ENCODE measurements around the gene GRAMD1A. TPM values are rescaled to one million over a fixed set of nuclear protein-coding genes. Genes with fewer than 3 reads are reported as not detected.

GRAMD1A gene
- total RNA-seq, 2 experiments from 2014 or later = 221 to 229 TPM

- no peak overlapping the region for H3K4me3 Mint-ChIP-seq
- H3K4me1 Mint-ChIP-seq (ENCODE audit: low read depth) = peaks cover 64% of the 10 kb centered on the region
Observed at GRCh38 chr19:35015954-35016351, 15.8 kb downstream of the GRAMD1A start.

GRCh38 chr19:35017507-35017906 is 17.4 kb downstream of the GRAMD1A start:
- ChIA-PET CTCF (interaction anchor here (0.5 kb wide), 1 partner anchor 65 kb away, joined by 3 read pairs; no protein-coding TSS in a partner anchor), POLR2A (interaction anchor here (1.0 to 11.9 kb wide), 2 partner anchors 10 to 18 kb away, joined by 3 to 205 read pairs; partner anchors contain the start of gene GRAMD1A)
- Histone ChIP-seq H3K36me3 (ENCODE audit: insufficient read depth, low read length) (peaks cover 74% of the 10 kb centered on the region), H3K4me1 (ENCODE audit: insufficient read depth, low read length) (peaks cover 53% of the 10 kb centered on the region), H3K4me3 (ENCODE audit: low read length) (no peak overlapping the region), H3K27me3 (ENCODE audit: control insufficient read depth in 1 of 2, insufficient read depth in 2 of 2, low read length in 2 of 2) (no peaks in the 10 kb centered on the region), H3K27ac (ENCODE audit: low read depth in 1 of 2, low read length in 2 of 2) (peak overlapping the region in 1 of 2 donors; percentile 35), H3K9me3 (ENCODE audit: control insufficient read depth in 1 of 2, insufficient read depth in 1 of 2, low read length in 2 of 2) (no peaks in the 10 kb centered on the region)
- DNase-seq = no peak
- Mint-ChIP-seq H3K27me3 (no peaks in the 10 kb centered on the region), H3K27ac (peak overlapping the region; percentile 82), H3K4me3 (no peak overlapping the region), H3K36me3 (ENCODE audit: low read depth) (peaks cover 82% of the 10 kb centered on the region), H3K4me1 (ENCODE audit: low read depth) (peaks cover 48% of the 10 kb centered on the region), H3K9me3 (no peaks in the 10 kb centered on the region)
- intact Hi-C loops (cut with DNase I, micrococcal nuclease) = no loop called here
- ATAC-seq (ENCODE audit: poor library complexity) = no peak
- TF ChIP-seq CTCF (IDR thresholded peaks at IDR 0.05) = no peak

More at GRCh38 chr19:35015954-35016351, 15.8 kb downstream of the GRAMD1A start:
- Mint-ChIP-seq H3K9me3 (no peaks in the 10 kb centered on the region), H3K27ac (peak overlapping the region; percentile 91), H3K27me3 (no peaks in the 10 kb centered on the region), H3K36me3 (ENCODE audit: low read depth) (peaks cover 85% of the 10 kb centered on the region)
- intact Hi-C loops (cut with DNase I, micrococcal nuclease) = no loop called here
- POLR2A ChIA-PET = interaction anchor here (11.9 kb wide), 1 partner anchor 17 kb away, joined by 205 read pairs; the partner anchor contains the start of gene GRAMD1A
- no peak for ATAC-seq (ENCODE audit: poor library complexity)
- Histone ChIP-seq H3K36me3 (ENCODE audit: insufficient read depth, low read length) (peaks cover 74% of the 10 kb centered on the region), H3K27me3 (ENCODE audit: control insufficient read depth in 1 of 2, insufficient read depth in 2 of 2, low read length in 2 of 2) (no peaks in the 10 kb centered on the region), H3K27ac (ENCODE audit: low read depth in 1 of 2, low read length in 2 of 2) (peak overlapping the region in 1 of 2 donors; percentile 87), H3K4me1 (ENCODE audit: insufficient read depth, low read length) (peaks cover 68% of the 10 kb centered on the region), H3K9me3 (ENCODE audit: control insufficient read depth in 1 of 2, insufficient read depth in 1 of 2, low read length in 2 of 2) (no peaks in the 10 kb centered on the region), H3K4me3 (ENCODE audit: low read length) (no peak overlapping the region)
- DNase-seq = no peak
- TF ChIP-seq CTCF (IDR thresholded peaks at IDR 0.05) = no peak
- CTCF ChIA-PET = no interaction called here

- Histone ChIP-seq H3K36me3 (ENCODE audit: insufficient read depth, low read length) (peaks cover 81% of the 10 kb centered on the region), H3K4me1 (ENCODE audit: insufficient read depth, low read length) (peaks cover 44% of the 10 kb centered on the region), H3K9me3 (ENCODE audit: control insufficient read depth in 1 of 2, insufficient read depth in 1 of 2, low read length in 2 of 2) (no peaks in the 10 kb centered on the region), H3K27me3 (ENCODE audit: control insufficient read depth in 1 of 2, insufficient read depth in 2 of 2, low read length in 2 of 2) (no peaks in the 10 kb centered on the region), H3K4me3 (ENCODE audit: low read length) (no peak overlapping the region), H3K27ac (ENCODE audit: low read depth in 1 of 2, low read length in 2 of 2) (peak overlapping the region; percentile 14 to 16)
- Mint-ChIP-seq H3K4me1 (ENCODE audit: low read depth) (peaks cover 39% of the 10 kb centered on the region), H3K9me3 (no peaks in the 10 kb centered on the region), H3K27me3 (no peaks in the 10 kb centered on the region), H3K27ac (peak overlapping the region; percentile 51), H3K4me3 (no peak overlapping the region), H3K36me3 (ENCODE audit: low read depth) (peaks cover 83% of the 10 kb centered on the region)
- DNase-seq (no peak), ATAC-seq (ENCODE audit: poor library complexity) (no peak)
- no peak for TF ChIP-seq CTCF (IDR thresholded peaks at IDR 0.05)
- ChIA-PET CTCF (no interaction called here), POLR2A (interaction anchor here (1.0 kb wide), 1 partner anchor 9 kb away, joined by 3 read pairs; no protein-coding TSS in a partner anchor)
- intact Hi-C loops (cut with DNase I, micrococcal nuclease) = no loop called here
Observed at GRCh38 chr19:35018379-35018778, 18.3 kb downstream of the GRAMD1A start.

All from CD4-positive, alpha-beta T cell (primary cell).